ENCODE data around the gene LRP1.

GRCh38 chr12:57107456-57108155, 20.7 kb upstream of the LRP1 start:
- TF ChIP-seq ZFP3 (CRISPR knock-in tag; IDR thresholded peaks at IDR 0.05), result no peak
- TF ChIP-seq, protein P1, sequence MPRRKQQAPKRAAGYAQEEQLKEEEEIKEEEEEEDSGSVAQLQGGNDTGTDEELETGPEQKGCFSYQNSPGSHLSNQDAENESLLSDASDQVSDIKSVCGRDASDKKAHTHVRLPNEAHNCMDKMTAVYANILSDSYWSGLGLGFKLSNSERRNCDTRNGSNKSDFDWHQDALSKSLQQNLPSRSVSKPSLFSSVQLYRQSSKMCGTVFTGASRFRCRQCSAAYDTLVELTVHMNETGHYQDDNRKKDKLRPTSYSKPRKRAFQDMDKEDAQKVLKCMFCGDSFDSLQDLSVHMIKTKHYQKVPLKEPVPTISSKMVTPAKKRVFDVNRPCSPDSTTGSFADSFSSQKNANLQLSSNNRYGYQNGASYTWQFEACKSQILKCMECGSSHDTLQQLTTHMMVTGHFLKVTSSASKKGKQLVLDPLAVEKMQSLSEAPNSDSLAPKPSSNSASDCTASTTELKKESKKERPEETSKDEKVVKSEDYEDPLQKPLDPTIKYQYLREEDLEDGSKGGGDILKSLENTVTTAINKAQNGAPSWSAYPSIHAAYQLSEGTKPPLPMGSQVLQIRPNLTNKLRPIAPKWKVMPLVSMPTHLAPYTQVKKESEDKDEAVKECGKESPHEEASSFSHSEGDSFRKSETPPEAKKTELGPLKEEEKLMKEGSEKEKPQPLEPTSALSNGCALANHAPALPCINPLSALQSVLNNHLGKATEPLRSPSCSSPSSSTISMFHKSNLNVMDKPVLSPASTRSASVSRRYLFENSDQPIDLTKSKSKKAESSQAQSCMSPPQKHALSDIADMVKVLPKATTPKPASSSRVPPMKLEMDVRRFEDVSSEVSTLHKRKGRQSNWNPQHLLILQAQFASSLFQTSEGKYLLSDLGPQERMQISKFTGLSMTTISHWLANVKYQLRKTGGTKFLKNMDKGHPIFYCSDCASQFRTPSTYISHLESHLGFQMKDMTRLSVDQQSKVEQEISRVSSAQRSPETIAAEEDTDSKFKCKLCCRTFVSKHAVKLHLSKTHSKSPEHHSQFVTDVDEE (CRISPR knock-in tag; IDR thresholded peaks at IDR 0.05), result no peak
- TF ChIP-seq SNAI2 (CRISPR knock-in tag; IDR thresholded peaks at IDR 0.05), result no peak
- TF ChIP-seq RARB (CRISPR knock-in tag; IDR thresholded peaks at IDR 0.05), result no peak
